ENCODE data around the gene TTC3. TPM values are rescaled to one million over a fixed set of nuclear protein-coding genes. Genes with fewer than 3 reads are reported as not detected.

TTC3 gene
- polyA plus RNA-seq, 1 donor from 2014 or later: 332 TPM

DNA sequence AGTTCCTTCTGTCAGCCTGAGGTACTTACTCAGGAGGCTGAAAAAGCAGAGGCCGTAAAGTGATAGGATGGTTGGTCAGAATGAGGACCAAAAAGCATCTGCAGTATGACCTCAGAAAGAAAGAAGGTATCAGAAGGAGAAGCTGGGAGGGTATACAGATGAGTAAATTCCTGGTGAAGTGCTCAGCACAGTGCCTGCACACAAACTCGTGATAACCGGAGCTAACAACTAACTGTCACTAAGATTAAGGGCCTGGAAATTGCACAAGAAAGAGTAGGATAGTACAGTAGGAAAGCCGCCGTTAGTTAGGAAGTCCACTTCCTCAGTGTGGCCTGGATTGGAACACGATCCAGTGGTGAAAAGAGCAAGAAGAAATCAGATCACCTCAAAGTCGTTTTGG, 131.5 kb downstream of the TTC3 start:
- no peaks in the 10 kb centered on the region for H3K9me3 ChIP-seq (ENCODE audit: low read length)
- H3K27ac ChIP-seq (ENCODE audit: low read length): no peak overlapping the region
- no peak overlapping the region for H3K4me2 ChIP-seq (ENCODE audit: low read length)
- no peaks in the 10 kb centered on the region for H3F3A ChIP-seq (ENCODE audit: insufficient read depth, low read length, poor library complexity, severe bottlenecking)
- TF ChIP-seq POLR2AphosphoS5 (IDR thresholded peaks at IDR 0.05) (no peak), EZH2 (IDR thresholded peaks at IDR 0.05; ENCODE audit: borderline replicate concordance, insufficient read depth, low read length, poor library complexity, severe bottlenecking) (no peak), SMC3 (conservative IDR thresholded peaks at IDR 0.05; ENCODE audit: poor library complexity) (no peak), TAF1 (IDR thresholded peaks at IDR 0.05; ENCODE audit: low read depth) (no peak), MXI1 (conservative IDR thresholded peaks at IDR 0.05; ENCODE audit: poor library complexity, severe bottlenecking) (no peak)
- TF ChIP-seq, protein P1, sequence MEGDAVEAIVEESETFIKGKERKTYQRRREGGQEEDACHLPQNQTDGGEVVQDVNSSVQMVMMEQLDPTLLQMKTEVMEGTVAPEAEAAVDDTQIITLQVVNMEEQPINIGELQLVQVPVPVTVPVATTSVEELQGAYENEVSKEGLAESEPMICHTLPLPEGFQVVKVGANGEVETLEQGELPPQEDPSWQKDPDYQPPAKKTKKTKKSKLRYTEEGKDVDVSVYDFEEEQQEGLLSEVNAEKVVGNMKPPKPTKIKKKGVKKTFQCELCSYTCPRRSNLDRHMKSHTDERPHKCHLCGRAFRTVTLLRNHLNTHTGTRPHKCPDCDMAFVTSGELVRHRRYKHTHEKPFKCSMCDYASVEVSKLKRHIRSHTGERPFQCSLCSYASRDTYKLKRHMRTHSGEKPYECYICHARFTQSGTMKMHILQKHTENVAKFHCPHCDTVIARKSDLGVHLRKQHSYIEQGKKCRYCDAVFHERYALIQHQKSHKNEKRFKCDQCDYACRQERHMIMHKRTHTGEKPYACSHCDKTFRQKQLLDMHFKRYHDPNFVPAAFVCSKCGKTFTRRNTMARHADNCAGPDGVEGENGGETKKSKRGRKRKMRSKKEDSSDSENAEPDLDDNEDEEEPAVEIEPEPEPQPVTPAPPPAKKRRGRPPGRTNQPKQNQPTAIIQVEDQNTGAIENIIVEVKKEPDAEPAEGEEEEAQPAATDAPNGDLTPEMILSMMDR (IDR thresholded peaks at IDR 0.05; ENCODE audit: poor library complexity, severe bottlenecking): no peak
- H3K9me2 ChIP-seq (ENCODE audit: insufficient read depth, low read length): no peaks in the 10 kb centered on the region
- peaks cover 25% of the 10 kb centered on the region for H3K36me3 ChIP-seq (ENCODE audit: insufficient read depth, low read length)
- no peak overlapping the region for H3K9ac ChIP-seq (ENCODE audit: low read length)
- H3K4me3 ChIP-seq (ENCODE audit: low read length): no peak overlapping the region
- H4K20me1 ChIP-seq (ENCODE audit: insufficient read depth): no peaks in the 10 kb centered on the region
- H3K27me3 ChIP-seq (ENCODE audit: insufficient read depth, low read depth, low read length): no peaks in the 10 kb centered on the region
- no peaks in the 10 kb centered on the region for H3K79me2 ChIP-seq (replicated peaks; ENCODE audit: insufficient read depth, low read length)
- H2AFZ ChIP-seq (ENCODE audit: low read depth, low read length): no peak overlapping the region

DNA sequence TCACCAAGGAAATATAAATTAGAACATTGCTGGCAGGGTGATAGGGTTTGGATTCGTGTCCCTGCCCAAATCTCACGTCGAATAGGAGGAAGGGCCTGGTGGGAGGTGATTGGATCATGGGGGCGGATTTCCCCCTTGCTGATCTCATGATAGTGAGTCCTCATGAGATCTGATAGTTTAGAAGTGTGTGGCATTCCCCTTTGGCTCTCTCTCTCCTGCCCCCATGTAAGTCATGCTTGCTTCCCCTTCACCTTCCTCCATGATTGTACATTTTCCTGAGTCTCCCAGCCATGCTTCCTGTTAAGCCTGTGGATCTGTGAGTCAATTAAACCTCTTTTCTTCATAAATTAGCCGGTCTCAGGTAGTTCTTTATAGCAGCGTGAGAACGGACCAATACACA, 133.4 kb downstream of the TTC3 start:
- no peak overlapping the region for H3K9ac ChIP-seq (ENCODE audit: low read length)
- H4K20me1 ChIP-seq (ENCODE audit: insufficient read depth): no peaks in the 10 kb centered on the region
- H3K4me3 ChIP-seq (ENCODE audit: low read length): no peak overlapping the region
- peaks cover 17% of the 10 kb centered on the region for H3K36me3 ChIP-seq (ENCODE audit: insufficient read depth, low read length)
- no peaks in the 10 kb centered on the region for H3K27me3 ChIP-seq (ENCODE audit: insufficient read depth, low read depth, low read length)
- TF ChIP-seq EP300 (conservative IDR thresholded peaks at IDR 0.05; ENCODE audit: poor library complexity, severe bottlenecking) (no peak), EZH2 (IDR thresholded peaks at IDR 0.05; ENCODE audit: borderline replicate concordance, insufficient read depth, low read length, poor library complexity, severe bottlenecking) (no peak), SMC3 (conservative IDR thresholded peaks at IDR 0.05; ENCODE audit: poor library complexity) (no peak), TAF1 (IDR thresholded peaks at IDR 0.05; ENCODE audit: low read depth) (no peak), MXI1 (conservative IDR thresholded peaks at IDR 0.05; ENCODE audit: poor library complexity, severe bottlenecking) (no peak), RAD21 (conservative IDR thresholded peaks at IDR 0.05) (no peak), POLR2AphosphoS5 (IDR thresholded peaks at IDR 0.05) (peak; percentile 2)
- TF ChIP-seq, protein P1 (IDR thresholded peaks at IDR 0.05; ENCODE audit: poor library complexity, severe bottlenecking): no peak
- TF ChIP-seq, protein P2, sequence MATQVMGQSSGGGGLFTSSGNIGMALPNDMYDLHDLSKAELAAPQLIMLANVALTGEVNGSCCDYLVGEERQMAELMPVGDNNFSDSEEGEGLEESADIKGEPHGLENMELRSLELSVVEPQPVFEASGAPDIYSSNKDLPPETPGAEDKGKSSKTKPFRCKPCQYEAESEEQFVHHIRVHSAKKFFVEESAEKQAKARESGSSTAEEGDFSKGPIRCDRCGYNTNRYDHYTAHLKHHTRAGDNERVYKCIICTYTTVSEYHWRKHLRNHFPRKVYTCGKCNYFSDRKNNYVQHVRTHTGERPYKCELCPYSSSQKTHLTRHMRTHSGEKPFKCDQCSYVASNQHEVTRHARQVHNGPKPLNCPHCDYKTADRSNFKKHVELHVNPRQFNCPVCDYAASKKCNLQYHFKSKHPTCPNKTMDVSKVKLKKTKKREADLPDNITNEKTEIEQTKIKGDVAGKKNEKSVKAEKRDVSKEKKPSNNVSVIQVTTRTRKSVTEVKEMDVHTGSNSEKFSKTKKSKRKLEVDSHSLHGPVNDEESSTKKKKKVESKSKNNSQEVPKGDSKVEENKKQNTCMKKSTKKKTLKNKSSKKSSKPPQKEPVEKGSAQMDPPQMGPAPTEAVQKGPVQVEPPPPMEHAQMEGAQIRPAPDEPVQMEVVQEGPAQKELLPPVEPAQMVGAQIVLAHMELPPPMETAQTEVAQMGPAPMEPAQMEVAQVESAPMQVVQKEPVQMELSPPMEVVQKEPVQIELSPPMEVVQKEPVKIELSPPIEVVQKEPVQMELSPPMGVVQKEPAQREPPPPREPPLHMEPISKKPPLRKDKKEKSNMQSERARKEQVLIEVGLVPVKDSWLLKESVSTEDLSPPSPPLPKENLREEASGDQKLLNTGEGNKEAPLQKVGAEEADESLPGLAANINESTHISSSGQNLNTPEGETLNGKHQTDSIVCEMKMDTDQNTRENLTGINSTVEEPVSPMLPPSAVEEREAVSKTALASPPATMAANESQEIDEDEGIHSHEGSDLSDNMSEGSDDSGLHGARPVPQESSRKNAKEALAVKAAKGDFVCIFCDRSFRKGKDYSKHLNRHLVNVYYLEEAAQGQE (IDR thresholded peaks at IDR 0.05; ENCODE audit: borderline replicate concordance): no peak
- H3K27ac ChIP-seq (ENCODE audit: low read length): no peak overlapping the region
- no peak overlapping the region for H3K4me2 ChIP-seq (ENCODE audit: low read length)
- H3K9me2 ChIP-seq (ENCODE audit: insufficient read depth, low read length): no peaks in the 10 kb centered on the region
- H3K79me2 ChIP-seq (replicated peaks; ENCODE audit: insufficient read depth, low read length): no peaks in the 10 kb centered on the region
- H3K9me3 ChIP-seq (ENCODE audit: low read length): no peaks in the 10 kb centered on the region
- H2AFZ ChIP-seq (ENCODE audit: low read depth, low read length): no peak overlapping the region
- H3F3A ChIP-seq (ENCODE audit: insufficient read depth, low read length, poor library complexity, severe bottlenecking): no peaks in the 10 kb centered on the region

Measured in neural cell (in vitro differentiated cells).